HG03066 (cell line): ENCODE data around the gene MT1F.

Experiments used
- ATAC-seq: cut with Tn5 transposase; IDR thresholded peaks from one replicate; pipeline ENCODE4 v1.9.1; 2021; ENCODE audit warnings: low read depth; ENCODE audit not compliant: unreplicated experiment

Gene MT1F

GRCh38 chr16:56689171-56689570, 31.4 kb downstream of the MT1F start:
- no peak for ATAC-seq

GRCh38 chr16:56690420-56691122, 32.8 kb downstream of the MT1F start:
- no peak for ATAC-seq

GRCh38 chr16:56691885-56692284, 34.1 kb downstream of the MT1F start:
- ATAC-seq, result no peak

- ATAC-seq, result no peak
These were observed 37.5 kb downstream of the MT1F start for GRCh38 chr16:56695246-56695645.

- no peak for ATAC-seq
These were observed 39.8 kb downstream of the MT1F start for GRCh38 chr16:56697456-56698155.

- ATAC-seq, result no peak
These were observed 42.4 kb downstream of the MT1F start for GRCh38 chr16:56700195-56700594.

- ATAC-seq, result no peak
These were observed 42.9 kb downstream of the MT1F start for GRCh38 chr16:56700631-56701030.

- ATAC-seq, result no peak
These were observed 43.8 kb downstream of the MT1F start for GRCh38 chr16:56701534-56701933.

- no peak for ATAC-seq
These were observed 45.1 kb downstream of the MT1F start for GRCh38 chr16:56702836-56703235.
